Measurements from ENCODE around the gene TNFSF13. TPM values are rescaled to one million over a fixed set of nuclear protein-coding genes. Genes with fewer than 3 reads are reported as not detected.

Gene TNFSF13
- total RNA-seq, 1 experiment from 2014 or later, result 0.94 TPM

GRCh38 chr17:7606280-7606679 lies 47.7 kb downstream of the TNFSF13 start:
- Mint-ChIP-seq H3K4me1 (0 out of 4 replicates have a peak, but pooled peaks cover 0 to 2% of the 10 kb centered on the region in 2 experiments), H3K27ac (peak overlapping the region in 1 of 3 experiments; percentile 10; a peak in 1 of 7 replicates), H3K9me3 (no peaks in the 10 kb centered on the region), H3K4me3 (no peak overlapping the region), H3K27me3 (ENCODE audit: low read depth) (no peaks in the 10 kb centered on the region), H3K36me3 (ENCODE audit: insufficient read depth in 1 of 3, low read depth in 3 of 3) (peaks cover 35 to 56% (median 53%) of the 10 kb centered on the region in 3 experiments)
- H3K4me1 ChIP-seq (ENCODE audit: insufficient read depth, low read length), result no peaks in the 10 kb centered on the region
- no peaks in the 10 kb centered on the region for H3K9me3 ChIP-seq (ENCODE audit: control insufficient read depth, low read depth, low read length)
- H3K18ac ChIP-seq (ENCODE audit: insufficient read length, low read depth, low read length), result no peak overlapping the region
- DNase-seq, result no peak
- H2BK120ac ChIP-seq (ENCODE audit: low read depth, low read length, poor library complexity, severe bottlenecking), result no peak overlapping the region
- no peak overlapping the region for H3K4ac ChIP-seq (ENCODE audit: low read depth, low read length)
- H2AK5ac ChIP-seq (ENCODE audit: insufficient read length, low read length), result no peak overlapping the region
- no peak overlapping the region for H3K9ac ChIP-seq (ENCODE audit: extremely low read depth, insufficient read length, low read length)
- H3K14ac ChIP-seq (ENCODE audit: insufficient read depth, low read length), result no peak overlapping the region
- no peak for TF ChIP-seq CTCF (conservative IDR thresholded peaks at IDR 0.05)
- no peak overlapping the region for H4K5ac ChIP-seq (ENCODE audit: insufficient read length, low read depth, low read length)
- no peak overlapping the region for H4K8ac ChIP-seq (replicated peaks; ENCODE audit: insufficient read length, low read depth, low read length)
- H3K79me2 ChIP-seq (ENCODE audit: insufficient read depth, low read length), result no peaks in the 10 kb centered on the region
- H3T11ph ChIP-seq (ENCODE audit: low read length), result no peak overlapping the region
- no peak overlapping the region for H2BK5ac ChIP-seq (ENCODE audit: insufficient read length, low read length)
- WGBS (ENCODE audit: extremely low coverage, insufficient read length, low lambda C conversion rate), result no CpG with 5 or more reads among the region's 4 CpGs
- no peak overlapping the region for H2BK20ac ChIP-seq (ENCODE audit: low read depth, low read length, poor library complexity, severe bottlenecking)
- H3K27ac ChIP-seq (ENCODE audit: insufficient read length, low read depth, low read length), result no peak overlapping the region
- H3K56ac ChIP-seq (ENCODE audit: insufficient read length, low read depth, low read length), result no peak overlapping the region
- H4K20me1 ChIP-seq (ENCODE audit: control insufficient read depth, insufficient read depth, insufficient read length), result no peaks in the 10 kb centered on the region
- no peaks in the 10 kb centered on the region for H3K23me2 ChIP-seq (ENCODE audit: insufficient read length, low read depth, low read length, poor library complexity, severe bottlenecking)
- H2AFZ ChIP-seq (ENCODE audit: low read length), result no peak overlapping the region
- H4K91ac ChIP-seq (ENCODE audit: insufficient read length, low read depth, low read length), result no peak overlapping the region
- no peaks in the 10 kb centered on the region for H3K79me1 ChIP-seq (ENCODE audit: insufficient read depth, low read depth, low read length, poor library complexity, severe bottlenecking)
- no peaks in the 10 kb centered on the region for H3K27me3 ChIP-seq (ENCODE audit: insufficient read depth, low read length)
- no peak overlapping the region for H2BK12ac ChIP-seq (ENCODE audit: insufficient read length, low read depth, low read length)
- no peak overlapping the region for H3K4me2 ChIP-seq (ENCODE audit: insufficient read depth, insufficient read length, low read length)
- H3K23ac ChIP-seq (ENCODE audit: insufficient read length, low read depth, low read length), result no peak overlapping the region
- H2BK15ac ChIP-seq (ENCODE audit: low read depth, low read length), result no peak overlapping the region
